ENCODE results near the gene TUBB4B. TPM values are rescaled to one million over a fixed set of nuclear protein-coding genes. Genes with fewer than 3 reads are reported as not detected.
A peak's percentile ranks its signal among the peaks of the same experiment; 100 is the strongest.

Gene TUBB4B
- total RNA-seq (2014; rRNA removed; shearing (Covaris generic)) (148 and 159 TPM in 2 replicates), polyA plus RNA-seq (2016; fragmentation: Nextera tagmentation; extraction: Ambion mirVana) (373 and 391 TPM in 2 replicates)

GRCh38 chr9:137240841-137241489 is at the start of gene TUBB4B:
Gene TUBB4B (plus strand): TSS chr9:137241287. CDS start chr9:137241361, 74 bp downstream.
- peaks cover 19% of the 10 kb centered on the region; the same call in 1 of the 2 replicates for H4K20me1 ChIP-seq (ENCODE audit: insufficient read depth)
- H3K9ac ChIP-seq = peak within 1 kb of the TSS; percentile 95
- peak within 1 kb of the TSS; percentile 84 for H3K4me3 ChIP-seq
- no peaks in the 10 kb centered on the region for H3K9me2 ChIP-seq (ENCODE audit: insufficient read depth)
- peaks cover 13% of the 10 kb centered on the region; the same call in 1 of the 2 replicates for H3K4me1 ChIP-seq (ENCODE audit: insufficient read depth)
- TF ChIP-seq EZH2 (IDR thresholded peaks at IDR 0.05; ENCODE audit: insufficient read depth, poor library complexity, severe bottlenecking) (no peak), EZH2phosphoT487 (IDR thresholded peaks at IDR 0.05; ENCODE audit: insufficient read depth, low read depth) (no peak)
- in situ Hi-C loops (cut with MboI) = no loop called here
- DNase-seq = peak; percentile 100
- peaks cover 22% of the 10 kb centered on the region for H3F3A ChIP-seq (ENCODE audit: insufficient read depth)
- H3K36me3 ChIP-seq (ENCODE audit: low read depth) = peaks cover 18% of the 10 kb centered on the region
- no peaks in the 10 kb centered on the region for H3K27me3 ChIP-seq (replicated peaks; ENCODE audit: insufficient read depth)
- H3K9me3 ChIP-seq (ENCODE audit: low read depth) = no peaks in the 10 kb centered on the region
- H2AFZ ChIP-seq = peak within 1 kb of the TSS; percentile 55
- peaks cover 54% of the 10 kb centered on the region for H3K79me2 ChIP-seq (ENCODE audit: insufficient read depth)
- peak within 1 kb of the TSS; percentile 95 for H3K27ac ChIP-seq
- peak within 1 kb of the TSS; percentile 95 for H3K4me2 ChIP-seq (ENCODE audit: unreplicated experiment)
- WGBS, 2 experiments (ENCODE audit: low coverage in 1 of 2, low lambda C conversion rate in 2 of 2, missing lambda C conversion rate in 2 of 2) = 1% methylated on average over 41 to 67 of the region's 67 CpGs

- Histone ChIP-seq H3K9ac (no peak overlapping the region), H3K4me1 (ENCODE audit: insufficient read depth) (peaks cover 12% of the 10 kb centered on the region), H2AFZ (no peak overlapping the region), H3F3A (ENCODE audit: insufficient read depth) (peaks cover 10% of the 10 kb centered on the region), H3K79me2 (ENCODE audit: insufficient read depth) (peaks cover 83% of the 10 kb centered on the region), H4K20me1 (ENCODE audit: insufficient read depth) (no peaks in the 10 kb centered on the region), H3K27me3 (replicated peaks; ENCODE audit: insufficient read depth) (no peaks in the 10 kb centered on the region), H3K36me3 (ENCODE audit: low read depth) (no peaks in the 10 kb centered on the region), H3K4me3 (no peak overlapping the region), H3K9me2 (ENCODE audit: insufficient read depth) (no peaks in the 10 kb centered on the region), H3K9me3 (ENCODE audit: low read depth) (no peaks in the 10 kb centered on the region), H3K4me2 (ENCODE audit: unreplicated experiment) (no peak overlapping the region), H3K27ac (no peak overlapping the region)
- in situ Hi-C loops (cut with MboI) = no loop called here
- TF ChIP-seq EZH2phosphoT487 (IDR thresholded peaks at IDR 0.05; ENCODE audit: insufficient read depth, low read depth) = no peak
- TF ChIP-seq EZH2 (IDR thresholded peaks at IDR 0.05; ENCODE audit: insufficient read depth, poor library complexity, severe bottlenecking) = no peak
- 82 to 86% methylated on average over 12 to 22 of the region's 22 CpGs for WGBS, 2 experiments (ENCODE audit: low coverage in 1 of 2, low lambda C conversion rate in 2 of 2, missing lambda C conversion rate in 2 of 2)
- no peak for DNase-seq
These were observed 49.2 kb upstream of the TUBB4B start for GRCh38 chr9:137191691-137192447.

- no peaks in the 10 kb centered on the region for H4K20me1 ChIP-seq (ENCODE audit: insufficient read depth)
- H3K4me2 ChIP-seq (ENCODE audit: unreplicated experiment) = no peak overlapping the region
- H3K27me3 ChIP-seq (replicated peaks; ENCODE audit: insufficient read depth) = no peaks in the 10 kb centered on the region
- no peak overlapping the region for H2AFZ ChIP-seq
- WGBS, 2 experiments (ENCODE audit: low coverage in 1 of 2, low lambda C conversion rate in 2 of 2, missing lambda C conversion rate in 2 of 2) = 77 to 90% methylated on average over 4 to 10 of the region's 10 CpGs
- peaks cover 83% of the 10 kb centered on the region for H3K79me2 ChIP-seq (ENCODE audit: insufficient read depth)
- TF ChIP-seq EZH2 (IDR thresholded peaks at IDR 0.05; ENCODE audit: insufficient read depth, poor library complexity, severe bottlenecking) (no peak), EZH2phosphoT487 (IDR thresholded peaks at IDR 0.05; ENCODE audit: insufficient read depth, low read depth) (no peak)
- in situ Hi-C loops (cut with MboI) = no loop called here
- no peaks in the 10 kb centered on the region for H3K9me2 ChIP-seq (ENCODE audit: insufficient read depth)
- no peak overlapping the region for H3K27ac ChIP-seq
- no peak overlapping the region for H3K9ac ChIP-seq
- H3K36me3 ChIP-seq (ENCODE audit: low read depth) = no peaks in the 10 kb centered on the region
- H3K4me3 ChIP-seq = no peak overlapping the region
- peaks cover 10% of the 10 kb centered on the region for H3F3A ChIP-seq (ENCODE audit: insufficient read depth)
- no peak for DNase-seq
- H3K9me3 ChIP-seq (ENCODE audit: low read depth) = no peaks in the 10 kb centered on the region
- peaks cover 8% of the 10 kb centered on the region for H3K4me1 ChIP-seq (ENCODE audit: insufficient read depth)
These were observed 48.7 kb upstream of the TUBB4B start for GRCh38 chr9:137192448-137192780.

GRCh38 chr9:137192859-137193258 is 48.2 kb upstream of the TUBB4B start:
- peaks cover 8% of the 10 kb centered on the region for H3K4me1 ChIP-seq (ENCODE audit: insufficient read depth)
- H3K4me3 ChIP-seq = no peak overlapping the region
- no peak overlapping the region for H3K27ac ChIP-seq
- H4K20me1 ChIP-seq (ENCODE audit: insufficient read depth) = no peaks in the 10 kb centered on the region
- H3F3A ChIP-seq (ENCODE audit: insufficient read depth) = peaks cover 10% of the 10 kb centered on the region
- no peak overlapping the region for H3K9ac ChIP-seq
- 45 to 51% methylated on average over 2 of the region's 2 CpGs for WGBS, 2 experiments (ENCODE audit: low coverage in 1 of 2, low lambda C conversion rate in 2 of 2, missing lambda C conversion rate in 2 of 2)
- no peaks in the 10 kb centered on the region for H3K27me3 ChIP-seq (replicated peaks; ENCODE audit: insufficient read depth)
- peaks cover 83% of the 10 kb centered on the region for H3K79me2 ChIP-seq (ENCODE audit: insufficient read depth)
- H3K4me2 ChIP-seq (ENCODE audit: unreplicated experiment) = no peak overlapping the region
- no peak for DNase-seq
- no peaks in the 10 kb centered on the region for H3K36me3 ChIP-seq (ENCODE audit: low read depth)
- H3K9me2 ChIP-seq (ENCODE audit: insufficient read depth) = no peaks in the 10 kb centered on the region
- TF ChIP-seq EZH2phosphoT487 (IDR thresholded peaks at IDR 0.05; ENCODE audit: insufficient read depth, low read depth) (no peak), EZH2 (IDR thresholded peaks at IDR 0.05; ENCODE audit: insufficient read depth, poor library complexity, severe bottlenecking) (no peak)
- in situ Hi-C loops (cut with MboI) = no loop called here
- H3K9me3 ChIP-seq (ENCODE audit: low read depth) = no peaks in the 10 kb centered on the region
- H2AFZ ChIP-seq = no peak overlapping the region
